Astrocyte (in vitro differentiated cells and primary cell): ENCODE measurements around the gene MIB1. TPM values are rescaled to one million over a fixed set of nuclear protein-coding genes. Genes with fewer than 3 reads are reported as not detected.

Source experiments
- DNase-seq: peaks from one replicate; pipeline ENCODE4 v3.0.0-alpha.2; 2010; ENCODE audit warnings: low read depth
- FAIRE-seq: peaks from 2 replicates; lab custom pipeline; 2011; peaks lifted over from hg19 to GRCh38; lab: Jason Lieb, UNC
- H2AFZ ChIP-seq: 2 replicates; pipeline ENCODE4 v1.6.0; 2012; ENCODE audit warnings: low read depth, low read length, inconsistent platforms
- H3K27ac ChIP-seq: 2 replicates; pipeline ENCODE4 v1.5.1; 2011; ENCODE audit warnings: low read depth, low read length, inconsistent platforms
- H3K27me3 ChIP-seq: 2 replicates; pipeline ENCODE4 v1.6.0; 2011; ENCODE audit warnings: low read length, inconsistent platforms; ENCODE audit not compliant: insufficient read depth
- H3K36me3 ChIP-seq: 2 replicates; pipeline ENCODE4 v1.5.1; 2011; ENCODE audit warnings: low read length, inconsistent platforms; ENCODE audit not compliant: insufficient read depth
- H3K4me1 ChIP-seq: 2 replicates; pipeline ENCODE4 v1.5.1; 2011; ENCODE audit warnings: low read length, inconsistent platforms; ENCODE audit not compliant: insufficient read depth
- H3K4me2 ChIP-seq: 2 replicates; pipeline ENCODE4 v1.6.0; 2012; ENCODE audit warnings: low read length, inconsistent platforms
- H3K4me3 ChIP-seq: 2 replicates; pipeline ENCODE4 v1.5.1; 2011; ENCODE audit warnings: low read depth, mild to moderate bottlenecking, low read length, inconsistent platforms; ENCODE audit not compliant: insufficient read depth
- H3K79me2 ChIP-seq: 2 replicates; pipeline ENCODE4 v1.6.0; 2012; ENCODE audit warnings: mild to moderate bottlenecking, low read length, inconsistent platforms; ENCODE audit not compliant: insufficient read depth
- H3K9ac ChIP-seq: 2 replicates; pipeline ENCODE4 v1.6.0; 2012; ENCODE audit warnings: mild to moderate bottlenecking, low read length, inconsistent platforms
- H3K9me3 ChIP-seq: 2 replicates; pipeline ENCODE4 v1.5.1; 2012; ENCODE audit warnings: low read depth, mild to moderate bottlenecking, low read length, inconsistent platforms; ENCODE audit not compliant: insufficient read depth
- H4K20me1 ChIP-seq: 2 replicates; pipeline ENCODE4 v1.6.0; 2012; ENCODE audit warnings: low read length, inconsistent platforms; ENCODE audit not compliant: insufficient read depth
- H3K27ac Mint-ChIP-seq: one replicate; pipeline ENCODE4 v1.8.0; 2021; ENCODE audit warnings: mild to moderate bottlenecking, mixed read lengths; ENCODE audit not compliant: unreplicated experiment
- H3K27me3 Mint-ChIP-seq: one replicate; pipeline ENCODE4 v1.8.0; 2021; ENCODE audit warnings: low read depth, mixed read lengths; ENCODE audit not compliant: unreplicated experiment
- H3K36me3 Mint-ChIP-seq: one replicate; pipeline ENCODE4 v1.8.0; 2021; ENCODE audit warnings: low read depth, mixed read lengths; ENCODE audit not compliant: unreplicated experiment
- H3K4me1 Mint-ChIP-seq: one replicate; pipeline ENCODE4 v1.8.0; 2021; ENCODE audit warnings: low read depth, mixed read lengths; ENCODE audit not compliant: unreplicated experiment
- H3K4me3 Mint-ChIP-seq: one replicate; pipeline ENCODE4 v1.8.0; 2021; ENCODE audit warnings: mild to moderate bottlenecking, moderate library complexity, mixed read lengths; ENCODE audit not compliant: unreplicated experiment
- H3K9me3 Mint-ChIP-seq: one replicate; pipeline ENCODE4 v1.8.0; 2021; ENCODE audit warnings: mild to moderate bottlenecking, mixed read lengths; ENCODE audit not compliant: unreplicated experiment
- EZH2 ChIP-seq: IDR thresholded peaks from 2 replicates; pipeline ENCODE4 v1.6.1; 2012; ENCODE audit warnings: mild to moderate bottlenecking, low read length, inconsistent platforms; ENCODE audit not compliant: insufficient read depth
- total RNA-seq: library from RNA; stranded (reverse); gene quantifications from 2 replicates; pipeline ENCODE4 v1.2.1, GENCODE V29; 2021
- TF ChIP-seq, protein P1 (sequence below): IDR thresholded peaks from 2 replicates; pipeline ENCODE4 v1.5.1; 2011; ENCODE audit warnings: low read depth, mild to moderate bottlenecking, inconsistent platforms, low read length, moderate library complexity; ENCODE audit not compliant: insufficient read depth

Gene MIB1
- total RNA-seq, 1 donor from 2014 or later: 56.1 TPM

DNA sequence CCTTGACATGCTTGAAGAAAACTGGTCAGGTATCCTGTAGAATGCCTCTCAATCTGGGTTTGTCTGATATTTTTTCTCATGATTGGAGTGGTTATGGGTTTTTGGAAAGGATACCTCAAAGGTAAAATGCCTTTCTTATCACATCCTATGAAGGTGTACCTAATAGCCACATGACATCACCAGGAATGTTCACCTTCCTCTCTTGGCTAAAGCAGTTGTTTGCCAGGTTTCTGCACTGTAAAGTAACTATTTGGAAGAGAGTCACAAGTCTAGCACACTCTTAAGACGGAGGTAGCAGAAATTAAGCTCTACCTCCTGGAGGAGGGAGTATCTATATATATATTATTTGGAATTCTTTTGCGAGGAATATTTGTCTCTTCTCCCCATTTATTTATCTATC is 17.9 kb upstream of the MIB1 start:
- Histone ChIP-seq H3K27me3 (no peaks in the 10 kb centered on the region), H3K9ac (no peak overlapping the region)
- no peaks in the 10 kb centered on the region for H3K4me1 Mint-ChIP-seq

DNA sequence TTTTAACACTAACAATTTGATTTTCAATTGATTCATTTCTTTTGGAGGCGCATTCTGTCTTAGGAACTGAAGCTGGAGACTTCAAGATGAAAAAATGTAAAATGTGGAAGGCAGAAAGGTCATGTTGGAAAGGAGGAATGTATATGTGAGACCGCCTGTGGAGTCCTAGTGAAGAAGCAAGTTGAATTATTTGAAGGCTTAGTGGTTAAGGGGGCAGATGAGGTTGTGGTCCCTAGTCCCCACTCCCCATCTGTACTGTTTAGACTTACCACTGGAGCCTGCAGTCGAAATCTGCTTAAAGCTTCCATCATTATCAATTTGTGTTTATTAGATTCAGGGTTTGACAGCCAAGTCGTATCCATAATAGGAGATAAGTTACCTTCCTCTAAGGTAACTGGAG is 15.4 kb upstream of the MIB1 start:
- TF ChIP-seq EZH2: no peak
- TF ChIP-seq, protein P1, sequence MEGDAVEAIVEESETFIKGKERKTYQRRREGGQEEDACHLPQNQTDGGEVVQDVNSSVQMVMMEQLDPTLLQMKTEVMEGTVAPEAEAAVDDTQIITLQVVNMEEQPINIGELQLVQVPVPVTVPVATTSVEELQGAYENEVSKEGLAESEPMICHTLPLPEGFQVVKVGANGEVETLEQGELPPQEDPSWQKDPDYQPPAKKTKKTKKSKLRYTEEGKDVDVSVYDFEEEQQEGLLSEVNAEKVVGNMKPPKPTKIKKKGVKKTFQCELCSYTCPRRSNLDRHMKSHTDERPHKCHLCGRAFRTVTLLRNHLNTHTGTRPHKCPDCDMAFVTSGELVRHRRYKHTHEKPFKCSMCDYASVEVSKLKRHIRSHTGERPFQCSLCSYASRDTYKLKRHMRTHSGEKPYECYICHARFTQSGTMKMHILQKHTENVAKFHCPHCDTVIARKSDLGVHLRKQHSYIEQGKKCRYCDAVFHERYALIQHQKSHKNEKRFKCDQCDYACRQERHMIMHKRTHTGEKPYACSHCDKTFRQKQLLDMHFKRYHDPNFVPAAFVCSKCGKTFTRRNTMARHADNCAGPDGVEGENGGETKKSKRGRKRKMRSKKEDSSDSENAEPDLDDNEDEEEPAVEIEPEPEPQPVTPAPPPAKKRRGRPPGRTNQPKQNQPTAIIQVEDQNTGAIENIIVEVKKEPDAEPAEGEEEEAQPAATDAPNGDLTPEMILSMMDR: no peak
- H3K27me3 Mint-ChIP-seq: no peaks in the 10 kb centered on the region
- DNase-seq: no peak
- H2AFZ ChIP-seq: no peak overlapping the region
- H4K20me1 ChIP-seq: no peaks in the 10 kb centered on the region
- no peaks in the 10 kb centered on the region for H3K9me3 ChIP-seq
- no peak for FAIRE-seq
- H3K4me2 ChIP-seq: no peak overlapping the region
- H3K4me3 Mint-ChIP-seq: no peak overlapping the region
- H3K4me3 ChIP-seq: no peak overlapping the region
- no peaks in the 10 kb centered on the region for H3K79me2 ChIP-seq
- no peaks in the 10 kb centered on the region for H3K9me3 Mint-ChIP-seq
- H3K36me3 ChIP-seq: no peaks in the 10 kb centered on the region
- H3K36me3 Mint-ChIP-seq: no peaks in the 10 kb centered on the region
- H3K4me1 ChIP-seq: no peaks in the 10 kb centered on the region
- no peaks in the 10 kb centered on the region for H3K4me1 Mint-ChIP-seq
- H3K9ac ChIP-seq: no peak overlapping the region
- H3K27me3 ChIP-seq: no peaks in the 10 kb centered on the region
- no peak overlapping the region for H3K27ac Mint-ChIP-seq
- no peak overlapping the region for H3K27ac ChIP-seq

More for the DNA sequence above, 17.9 kb upstream of the MIB1 start:
- TF ChIP-seq, protein P1: no peak
- TF ChIP-seq EZH2: no peak
- no peaks in the 10 kb centered on the region for H3K36me3 Mint-ChIP-seq
- Histone ChIP-seq H2AFZ (no peak overlapping the region), H4K20me1 (no peaks in the 10 kb centered on the region), H3K79me2 (no peaks in the 10 kb centered on the region), H3K36me3 (no peaks in the 10 kb centered on the region), H3K4me2 (no peak overlapping the region), H3K9me3 (no peaks in the 10 kb centered on the region), H3K4me3 (no peak overlapping the region), H3K4me1 (no peaks in the 10 kb centered on the region), H3K27ac (no peak overlapping the region)
- H3K27me3 Mint-ChIP-seq: no peaks in the 10 kb centered on the region
- H3K4me3 Mint-ChIP-seq: no peak overlapping the region
- no peaks in the 10 kb centered on the region for H3K9me3 Mint-ChIP-seq
- DNase-seq (no peak), FAIRE-seq (no peak)
- no peak overlapping the region for H3K27ac Mint-ChIP-seq

DNA sequence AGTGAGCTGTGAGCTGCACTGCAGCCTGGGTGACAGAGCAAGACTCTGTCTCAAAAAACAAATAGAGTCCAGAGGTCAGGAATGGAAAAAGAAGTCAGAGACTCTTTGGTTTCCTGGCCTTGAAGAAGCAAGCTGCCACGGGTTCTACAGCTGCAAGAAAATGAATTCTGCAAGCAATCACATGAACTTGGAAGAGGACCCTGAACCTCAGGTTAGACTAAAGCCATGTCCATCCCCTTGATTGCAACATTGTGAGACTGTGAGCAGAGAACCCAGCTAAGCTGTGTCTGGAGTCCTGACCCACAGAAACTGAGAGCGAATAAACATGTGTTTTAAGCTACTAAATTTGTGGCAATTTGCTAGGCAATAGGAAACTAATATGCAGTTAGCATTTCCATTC is 12.9 kb upstream of the MIB1 start:
- TF ChIP-seq, protein P1: no peak
- TF ChIP-seq EZH2: no peak
- no peak overlapping the region for H3K9ac ChIP-seq
- H3K36me3 Mint-ChIP-seq: no peaks in the 10 kb centered on the region
- no peaks in the 10 kb centered on the region for H3K79me2 ChIP-seq
- H3K4me1 Mint-ChIP-seq: no peaks in the 10 kb centered on the region
- H2AFZ ChIP-seq: no peak overlapping the region
- H3K4me1 ChIP-seq: no peaks in the 10 kb centered on the region
- H3K36me3 ChIP-seq: no peaks in the 10 kb centered on the region
- DNase-seq (no peak), FAIRE-seq (no peak)
- H3K9me3 Mint-ChIP-seq: no peaks in the 10 kb centered on the region
- no peak overlapping the region for H3K4me3 ChIP-seq
- no peaks in the 10 kb centered on the region for H3K27me3 ChIP-seq
- no peak overlapping the region for H3K4me3 Mint-ChIP-seq
- no peaks in the 10 kb centered on the region for H3K27me3 Mint-ChIP-seq
- H3K27ac Mint-ChIP-seq: no peak overlapping the region
- H3K4me2 ChIP-seq: no peak overlapping the region
- H4K20me1 ChIP-seq: no peaks in the 10 kb centered on the region
- H3K9me3 ChIP-seq: no peaks in the 10 kb centered on the region
- H3K27ac ChIP-seq: no peak overlapping the region
